SK-N-SH treated with all-trans-retinoic acid at 6 μM for 48 hours (cell line): ENCODE results near the gene OVCH2.

ENCODE experiments used
- BACH2 ChIP-seq: fragments of 250-450 bp; sonication (Bioruptor Pico); IDR thresholded peaks from 2 replicates; pipeline ENCODE4 v1.9.0; 2021; ENCODE audit warnings: mild to moderate bottlenecking, borderline replicate concordance
- GLIS3 ChIP-seq: fragments of 250-450 bp; sonication (Bioruptor Pico); IDR thresholded peaks from 2 replicates; pipeline ENCODE4 v1.5.0; 2020; ENCODE audit warnings: mild to moderate bottlenecking, moderate library complexity
- ISL1 ChIP-seq: fragments of 250-450 bp; sonication (Bioruptor Pico); IDR thresholded peaks from 2 replicates; pipeline ENCODE4 v2.1.2; 2022; ENCODE audit warnings: mild to moderate bottlenecking, moderate library complexity
- ZFP3 ChIP-seq: fragments of 250-450 bp; sonication (Bioruptor Pico); IDR thresholded peaks from 2 replicates; pipeline ENCODE4 v1.5.0; 2020; ENCODE audit warnings: mild to moderate bottlenecking, moderate library complexity
- ZFP30 ChIP-seq: fragments of 450-650 bp; formaldehyde crosslinking; IDR thresholded peaks from 2 replicates; pipeline ENCODE4 v1.5.0; 2022; ENCODE audit warnings: mild to moderate bottlenecking, moderate library complexity
- ZNF70 ChIP-seq: fragments of 450-650 bp; formaldehyde crosslinking; IDR thresholded peaks from 2 replicates; pipeline ENCODE4 v1.5.0; 2020; ENCODE audit warnings: mild to moderate bottlenecking, moderate library complexity
- ZNF8 ChIP-seq: fragments of 450-650 bp; formaldehyde crosslinking; IDR thresholded peaks from 2 replicates; pipeline ENCODE4 v1.5.0; 2020; ENCODE audit warnings: mild to moderate bottlenecking, moderate library complexity
- TF ChIP-seq, protein P1 (sequence below): fragments of 250-450 bp; sonication (Bioruptor Pico); IDR thresholded peaks from 2 replicates; pipeline ENCODE4 v1.5.1; 2020; ENCODE audit warnings: low read depth, mild to moderate bottlenecking, moderate library complexity
- TF ChIP-seq, protein P2 (sequence below): fragments of 250-450 bp; sonication (Bioruptor Pico); IDR thresholded peaks from 2 replicates; pipeline ENCODE4 v1.5.1; 2021; ENCODE audit warnings: mild to moderate bottlenecking, moderate library complexity
- TF ChIP-seq, protein P3 (sequence below): fragments of 250-450 bp; sonication (Bioruptor Pico); IDR thresholded peaks from 2 replicates; pipeline ENCODE4 v1.8.0; 2020; ENCODE audit warnings: mild to moderate bottlenecking, moderate library complexity, borderline replicate concordance

DNA sequence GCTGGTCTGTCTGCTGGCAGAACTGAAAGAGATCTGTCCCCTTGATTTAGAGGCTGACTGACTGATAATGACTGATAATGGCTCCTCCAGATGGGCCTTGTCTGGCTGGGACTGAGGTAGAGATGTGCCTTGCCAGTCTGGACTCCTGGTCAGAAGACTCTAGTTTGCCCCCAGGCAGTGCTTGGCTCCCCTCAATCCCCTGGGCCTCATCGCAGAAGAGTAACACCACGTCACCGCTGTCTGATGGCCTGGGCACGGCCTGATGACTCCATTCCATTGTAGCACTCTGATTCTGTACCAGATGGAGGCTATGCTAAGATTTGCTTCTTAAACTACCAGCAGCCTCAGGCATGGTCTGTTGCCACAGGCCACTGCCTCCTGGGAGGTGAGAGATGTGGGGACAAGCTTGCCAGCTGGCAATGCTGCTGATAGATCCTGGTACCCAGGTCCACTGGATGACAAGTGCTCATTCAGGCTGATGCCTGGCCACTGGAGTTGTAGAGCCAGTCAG, 52.0 kb downstream of the OVCH2 start:
- TF ChIP-seq GLIS3 (CRISPR knock-in tag) (no peak), ISL1 (no peak), ZFP30 (CRISPR knock-in tag) (no peak), ZNF70 (CRISPR knock-in tag) (no peak), ZNF8 (CRISPR knock-in tag) (no peak), ZFP3 (CRISPR knock-in tag) (no peak), BACH2 (no peak)
- TF ChIP-seq, protein P1, sequence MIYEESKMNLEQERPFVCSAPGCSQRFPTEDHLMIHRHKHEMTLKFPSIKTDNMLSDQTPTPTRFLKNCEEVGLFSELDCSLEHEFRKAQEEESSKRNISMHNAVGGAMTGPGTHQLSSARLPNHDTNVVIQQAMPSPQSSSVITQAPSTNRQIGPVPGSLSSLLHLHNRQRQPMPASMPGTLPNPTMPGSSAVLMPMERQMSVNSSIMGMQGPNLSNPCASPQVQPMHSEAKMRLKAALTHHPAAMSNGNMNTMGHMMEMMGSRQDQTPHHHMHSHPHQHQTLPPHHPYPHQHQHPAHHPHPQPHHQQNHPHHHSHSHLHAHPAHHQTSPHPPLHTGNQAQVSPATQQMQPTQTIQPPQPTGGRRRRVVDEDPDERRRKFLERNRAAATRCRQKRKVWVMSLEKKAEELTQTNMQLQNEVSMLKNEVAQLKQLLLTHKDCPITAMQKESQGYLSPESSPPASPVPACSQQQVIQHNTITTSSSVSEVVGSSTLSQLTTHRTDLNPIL (CRISPR knock-in tag) = no peak
- TF ChIP-seq, protein P2, sequence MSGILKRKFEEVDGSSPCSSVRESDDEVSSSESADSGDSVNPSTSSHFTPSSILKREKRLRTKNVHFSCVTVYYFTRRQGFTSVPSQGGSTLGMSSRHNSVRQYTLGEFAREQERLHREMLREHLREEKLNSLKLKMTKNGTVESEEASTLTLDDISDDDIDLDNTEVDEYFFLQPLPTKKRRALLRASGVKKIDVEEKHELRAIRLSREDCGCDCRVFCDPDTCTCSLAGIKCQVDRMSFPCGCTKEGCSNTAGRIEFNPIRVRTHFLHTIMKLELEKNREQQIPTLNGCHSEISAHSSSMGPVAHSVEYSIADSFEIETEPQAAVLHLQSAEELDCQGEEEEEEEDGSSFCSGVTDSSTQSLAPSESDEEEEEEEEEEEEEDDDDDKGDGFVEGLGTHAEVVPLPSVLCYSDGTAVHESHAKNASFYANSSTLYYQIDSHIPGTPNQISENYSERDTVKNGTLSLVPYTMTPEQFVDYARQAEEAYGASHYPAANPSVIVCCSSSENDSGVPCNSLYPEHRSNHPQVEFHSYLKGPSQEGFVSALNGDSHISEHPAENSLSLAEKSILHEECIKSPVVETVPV = no peak
- TF ChIP-seq, protein P3, sequence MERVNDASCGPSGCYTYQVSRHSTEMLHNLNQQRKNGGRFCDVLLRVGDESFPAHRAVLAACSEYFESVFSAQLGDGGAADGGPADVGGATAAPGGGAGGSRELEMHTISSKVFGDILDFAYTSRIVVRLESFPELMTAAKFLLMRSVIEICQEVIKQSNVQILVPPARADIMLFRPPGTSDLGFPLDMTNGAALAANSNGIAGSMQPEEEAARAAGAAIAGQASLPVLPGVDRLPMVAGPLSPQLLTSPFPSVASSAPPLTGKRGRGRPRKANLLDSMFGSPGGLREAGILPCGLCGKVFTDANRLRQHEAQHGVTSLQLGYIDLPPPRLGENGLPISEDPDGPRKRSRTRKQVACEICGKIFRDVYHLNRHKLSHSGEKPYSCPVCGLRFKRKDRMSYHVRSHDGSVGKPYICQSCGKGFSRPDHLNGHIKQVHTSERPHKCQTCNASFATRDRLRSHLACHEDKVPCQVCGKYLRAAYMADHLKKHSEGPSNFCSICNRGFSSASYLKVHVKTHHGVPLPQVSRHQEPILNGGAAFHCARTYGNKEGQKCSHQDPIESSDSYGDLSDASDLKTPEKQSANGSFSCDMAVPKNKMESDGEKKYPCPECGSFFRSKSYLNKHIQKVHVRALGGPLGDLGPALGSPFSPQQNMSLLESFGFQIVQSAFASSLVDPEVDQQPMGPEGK (CRISPR knock-in tag) = no peak
